NT2/D1 (cell line): ENCODE results near the gene CAMK1D.

Experiments used
- DNase-seq: peaks from one replicate; pipeline ENCODE4 v3.0.0-alpha.2; 2011; ENCODE audit warnings: low read depth, low spot score
- H3K27me3 ChIP-seq: 2 replicates; pipeline ENCODE4 v1.6.0; 2011; ENCODE audit warnings: mild to moderate bottlenecking; ENCODE audit not compliant: insufficient read length, insufficient read depth
- H3K36me3 ChIP-seq: 2 replicates; pipeline ENCODE4 v1.6.1; 2011; ENCODE audit warnings: mild to moderate bottlenecking, low read length, mixed read lengths; ENCODE audit not compliant: insufficient read depth, insufficient read length
- H3K4me1 ChIP-seq: 2 replicates; pipeline ENCODE4 v1.5.1; 2011; ENCODE audit not compliant: insufficient read depth, insufficient read length
- H3K4me3 ChIP-seq: 2 replicates; pipeline ENCODE4 v1.5.1; 2011; ENCODE audit warnings: low read depth; ENCODE audit not compliant: insufficient read length
- H3K9ac ChIP-seq: 2 replicates; pipeline ENCODE4 v1.6.0; 2011; ENCODE audit warnings: low read depth; ENCODE audit not compliant: insufficient read length
- H3K9me3 ChIP-seq: 2 replicates; pipeline ENCODE4 v1.5.1; 2011; ENCODE audit warnings: mild to moderate bottlenecking, low read length; ENCODE audit not compliant: insufficient read depth
- SUZ12 ChIP-seq: IDR thresholded peaks from 2 replicates; pipeline ENCODE4 v1.6.1; 2011; ENCODE audit not compliant: insufficient read length, insufficient read depth; ENCODE audit errors: extremely low read depth
- YY1 ChIP-seq: IDR thresholded peaks from 2 replicates; pipeline ENCODE4 v1.6.1; 2011; ENCODE audit not compliant: insufficient read length, insufficient read depth
- ZNF274 ChIP-seq: IDR thresholded peaks from 2 replicates; pipeline ENCODE4 v1.6.1; 2011; ENCODE audit warnings: mild to moderate bottlenecking, low read depth, low read length

The CAMK1D gene

DNA sequence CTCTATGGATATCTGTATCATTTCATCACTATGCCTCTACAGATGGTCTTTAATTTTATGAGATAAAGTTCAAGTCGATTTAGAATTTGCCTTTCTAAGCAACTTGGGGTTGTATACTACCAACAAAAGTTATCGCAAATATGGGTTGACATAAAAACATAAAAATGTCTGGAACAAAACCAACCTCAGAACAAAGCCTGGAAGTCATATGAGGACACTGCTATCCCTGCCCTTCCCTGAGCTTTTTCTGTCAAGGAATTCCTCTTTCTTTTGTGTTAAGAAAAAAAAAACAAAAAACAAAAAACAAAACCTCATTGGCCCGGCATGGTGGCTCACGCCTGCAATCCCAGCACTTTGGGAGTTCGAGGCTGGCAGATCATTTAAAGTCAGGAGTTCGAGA is 319.3 kb downstream of the CAMK1D start:
- H3K4me1 ChIP-seq: no peaks in the 10 kb centered on the region
- TF ChIP-seq YY1: no peak
- TF ChIP-seq SUZ12: no peak
- no peak for TF ChIP-seq ZNF274

DNA sequence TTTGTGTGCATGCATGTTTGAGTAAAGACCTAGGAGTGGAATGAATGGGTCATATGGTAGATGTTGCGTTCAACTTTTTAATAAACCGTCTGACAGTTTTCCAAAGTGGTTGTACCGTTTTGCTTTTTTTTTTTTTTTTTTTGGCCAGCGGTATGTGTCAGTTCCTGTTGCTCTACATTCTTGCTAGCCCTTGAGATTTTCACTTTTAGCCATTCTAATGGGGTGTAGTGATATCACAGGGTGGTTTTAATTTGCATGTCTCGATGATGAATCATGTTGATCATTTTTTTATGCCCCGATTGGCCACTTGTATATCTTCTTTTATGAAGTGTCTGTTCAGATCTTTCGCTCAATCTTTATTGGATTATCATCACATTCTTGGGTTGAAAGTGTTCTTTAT is 320.7 kb downstream of the CAMK1D start:
- Histone ChIP-seq H3K36me3 (no peaks in the 10 kb centered on the region), H3K4me1 (no peaks in the 10 kb centered on the region)

More for the DNA sequence above, 319.3 kb downstream of the CAMK1D start:
- no peak overlapping the region for H3K9ac ChIP-seq
- H3K27me3 ChIP-seq: no peaks in the 10 kb centered on the region
- no peak overlapping the region for H3K4me3 ChIP-seq
- peaks cover 7% of the 10 kb centered on the region; the same call in 1 of the 2 replicates for H3K9me3 ChIP-seq
- H3K36me3 ChIP-seq: no peaks in the 10 kb centered on the region
- no peak for DNase-seq

DNA sequence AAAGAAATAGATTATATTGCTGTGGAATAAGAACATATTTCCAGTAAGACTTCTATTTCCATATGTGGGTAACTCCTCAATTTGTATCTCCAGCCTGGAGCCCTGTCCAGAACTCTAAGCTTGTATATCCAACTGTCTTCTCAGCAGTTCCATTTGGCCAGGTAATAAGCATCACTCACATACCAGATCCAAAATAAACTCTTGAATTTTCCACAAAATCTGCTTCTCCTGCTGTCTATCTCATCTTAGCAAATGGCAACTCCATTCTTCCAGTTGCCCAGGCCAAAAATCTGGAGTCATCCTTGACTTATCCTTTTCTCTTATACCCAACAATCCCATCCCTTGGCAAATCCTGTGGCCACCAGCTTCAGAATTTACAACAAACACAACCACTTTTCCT is 325.8 kb downstream of the CAMK1D start:
- H3K9me3 ChIP-seq: no peaks in the 10 kb centered on the region
- no peaks in the 10 kb centered on the region for H3K36me3 ChIP-seq
- H3K9ac ChIP-seq: no peak overlapping the region
- H3K4me3 ChIP-seq: no peak overlapping the region
- no peak for DNase-seq
- no peak for TF ChIP-seq ZNF274
- TF ChIP-seq YY1: no peak
- no peak for TF ChIP-seq SUZ12
- no peaks in the 10 kb centered on the region for H3K27me3 ChIP-seq
- no peaks in the 10 kb centered on the region for H3K4me1 ChIP-seq

More for the DNA sequence above, 320.7 kb downstream of the CAMK1D start:
- Histone ChIP-seq H3K27me3 (no peaks in the 10 kb centered on the region), H3K9ac (no peak overlapping the region), H3K4me3 (no peak overlapping the region), H3K9me3 (peaks cover 7% of the 10 kb centered on the region; the same call in 1 of the 2 replicates)
- no peak for DNase-seq
- no peak for TF ChIP-seq ZNF274

DNA sequence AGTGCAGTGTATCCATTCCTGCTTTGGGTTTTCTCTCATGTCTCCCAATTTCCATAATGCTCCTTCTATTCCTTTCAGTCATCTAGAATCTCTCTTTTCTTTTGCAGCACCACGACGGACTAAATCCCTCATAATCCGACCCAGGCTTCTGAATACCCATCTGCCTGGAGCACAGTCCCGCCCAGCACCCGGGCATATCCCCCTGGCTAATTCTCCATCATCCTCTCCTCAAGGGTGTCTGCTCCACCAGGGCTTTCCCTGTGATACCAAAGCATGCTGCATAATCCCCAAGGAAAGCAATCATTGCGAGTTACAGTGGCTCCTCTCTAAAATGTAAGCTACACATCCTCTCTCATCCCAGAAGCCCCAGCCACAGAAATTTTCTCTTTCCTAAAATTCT is 330.3 kb downstream of the CAMK1D start:
- Histone ChIP-seq H3K4me1 (no peaks in the 10 kb centered on the region), H3K4me3 (no peak overlapping the region), H3K9me3 (no peaks in the 10 kb centered on the region), H3K9ac (no peak overlapping the region), H3K36me3 (no peaks in the 10 kb centered on the region), H3K27me3 (no peaks in the 10 kb centered on the region)
- DNase-seq: no peak
- TF ChIP-seq SUZ12 (no peak), YY1 (no peak), ZNF274 (no peak)

DNA sequence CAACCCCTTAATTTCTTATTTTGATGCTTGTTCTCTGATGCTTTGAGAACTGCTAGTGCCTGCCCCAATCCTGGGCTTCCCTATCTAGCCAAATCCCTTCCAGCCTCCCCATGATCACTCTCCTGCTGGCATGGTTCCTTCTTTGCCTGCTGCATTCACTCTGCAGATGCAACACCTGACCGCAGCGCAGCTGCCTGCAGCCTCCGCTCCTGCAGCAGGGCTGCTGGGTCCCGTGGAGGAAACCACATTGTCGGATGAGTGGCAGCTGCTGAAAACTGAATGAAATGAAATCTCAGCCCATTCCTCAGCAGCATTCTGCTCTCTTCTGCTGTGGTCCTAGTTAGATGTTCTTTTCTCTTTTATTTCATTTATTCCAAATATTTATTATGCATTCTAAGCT is 331.9 kb downstream of the CAMK1D start:
- Histone ChIP-seq H3K36me3 (no peaks in the 10 kb centered on the region), H3K4me3 (no peak overlapping the region), H3K9me3 (no peaks in the 10 kb centered on the region), H3K27me3 (no peaks in the 10 kb centered on the region), H3K9ac (no peak overlapping the region), H3K4me1 (no peaks in the 10 kb centered on the region)
- no peak for TF ChIP-seq ZNF274
- no peak for TF ChIP-seq YY1
- no peak for TF ChIP-seq SUZ12
- DNase-seq: no peak

DNA sequence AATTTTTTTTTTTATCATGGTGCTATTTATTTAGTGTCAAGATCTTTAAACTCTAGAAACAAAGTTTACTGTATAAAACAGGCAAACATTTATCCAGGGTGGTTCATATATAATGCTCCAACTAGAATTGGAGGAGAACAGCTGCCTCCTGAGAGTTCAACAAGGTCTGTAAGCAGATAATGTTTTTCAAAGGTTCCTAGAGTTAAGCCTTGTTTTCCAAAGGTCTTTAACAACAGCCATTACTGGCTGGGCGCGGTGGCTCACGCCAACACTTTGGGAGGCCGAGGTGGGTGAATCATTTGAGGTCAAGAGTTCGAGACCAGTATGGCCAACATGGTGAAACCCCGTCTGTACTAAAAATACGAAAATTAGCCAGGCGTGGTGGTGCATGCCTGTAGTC is 335.4 kb downstream of the CAMK1D start:
- no peak for TF ChIP-seq SUZ12
- TF ChIP-seq YY1: no peak
- TF ChIP-seq ZNF274: no peak
- Histone ChIP-seq H3K9ac (no peak overlapping the region), H3K4me3 (no peak overlapping the region), H3K4me1 (no peaks in the 10 kb centered on the region), H3K27me3 (no peaks in the 10 kb centered on the region), H3K9me3 (no peaks in the 10 kb centered on the region), H3K36me3 (no peaks in the 10 kb centered on the region)
- DNase-seq: no peak

DNA sequence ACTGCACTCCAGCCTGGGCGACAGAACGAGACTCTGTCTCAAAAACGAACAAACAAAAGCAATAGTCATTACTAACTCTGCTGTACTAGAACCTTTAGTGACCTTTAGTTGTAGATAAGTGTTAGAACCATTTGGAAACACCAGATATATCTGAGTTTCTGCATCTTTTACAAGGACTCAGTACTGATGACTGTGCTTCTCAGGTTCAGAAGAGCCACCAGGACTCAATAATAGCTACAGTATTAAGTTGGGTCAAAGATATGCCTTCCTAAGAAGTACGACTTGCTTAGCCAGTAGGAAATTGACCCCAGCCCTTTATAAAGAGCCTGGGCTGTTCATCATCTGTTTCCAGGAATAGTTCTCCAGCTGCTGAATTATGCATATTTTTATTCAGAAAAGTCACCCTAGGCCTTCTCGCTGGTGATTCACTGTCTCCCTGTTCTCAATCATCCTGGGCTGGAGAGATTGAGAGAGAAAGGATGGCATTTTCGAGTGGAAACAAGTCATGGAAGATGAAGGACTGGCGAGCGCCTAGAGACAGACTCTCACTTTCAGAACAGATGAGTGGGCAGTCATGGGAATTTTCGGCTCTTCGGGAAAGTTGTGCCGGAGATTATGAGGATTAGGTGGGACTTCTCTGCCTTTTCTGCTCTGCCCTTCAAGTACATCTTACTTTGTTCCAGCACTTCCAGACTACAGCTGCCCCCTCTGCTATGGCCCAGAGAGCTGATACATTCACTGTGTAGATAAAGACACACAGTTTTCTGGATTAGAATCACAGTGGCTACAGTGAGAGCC is 336.1 kb downstream of the CAMK1D start:
- no peaks in the 10 kb centered on the region for H3K9me3 ChIP-seq
- H3K36me3 ChIP-seq: no peaks in the 10 kb centered on the region
- H3K9ac ChIP-seq: no peak overlapping the region
- no peaks in the 10 kb centered on the region for H3K4me1 ChIP-seq
- DNase-seq: no peak
- H3K27me3 ChIP-seq: no peaks in the 10 kb centered on the region
- no peak for TF ChIP-seq ZNF274
- TF ChIP-seq YY1: no peak
- no peak for TF ChIP-seq SUZ12
- H3K4me3 ChIP-seq: no peak overlapping the region
